Astrocyte of the spinal cord (primary cell): Measurements from ENCODE around the gene CFAP100.

Experiments used
- DNase-seq: peaks from one replicate; pipeline ENCODE4 v3.0.0; 2011; ENCODE audit warnings: low read depth, low spot score
- H3K4me3 ChIP-seq: 2 replicates; pipeline ENCODE4 v1.5.1; 2011; ENCODE audit warnings: low read depth, mild to moderate bottlenecking, low read length, moderate library complexity
- in situ Hi-C: cut with HindIII; loops from 2 replicates; pipeline ENCODE4 v1.10.0; 2017; ENCODE audit warnings: low sequenced_read_pairs
- TF ChIP-seq, protein P1 (sequence below): IDR thresholded peaks from 2 replicates; pipeline ENCODE4 v1.5.1; 2012; ENCODE audit warnings: low read depth, mild to moderate bottlenecking, low read length, inconsistent platforms

Gene CFAP100

DNA sequence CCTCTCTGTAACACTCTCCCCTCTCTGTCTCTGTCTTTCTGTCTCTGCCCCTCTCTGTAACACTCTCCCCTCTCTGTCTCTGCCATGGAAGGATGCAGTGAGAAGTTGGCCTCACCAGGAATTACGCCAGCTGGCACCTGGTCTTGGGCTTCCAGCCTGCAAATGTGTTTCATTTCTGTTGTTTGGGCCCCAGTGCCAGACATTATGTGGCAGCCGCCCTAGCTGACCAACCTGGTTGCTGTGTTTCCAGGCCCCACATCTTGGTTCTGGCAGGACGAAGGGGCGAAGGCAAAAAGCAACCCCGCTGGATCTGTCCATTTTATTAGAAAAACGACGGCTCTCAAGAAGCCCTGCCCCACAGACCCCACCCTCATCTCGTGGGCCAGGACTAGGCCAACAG, 86.2 kb downstream of the CFAP100 start:
- DNase-seq = no peak
- H3K4me3 ChIP-seq = no peak overlapping the region
- in situ Hi-C loops = no loop called here
- TF ChIP-seq, protein P1, sequence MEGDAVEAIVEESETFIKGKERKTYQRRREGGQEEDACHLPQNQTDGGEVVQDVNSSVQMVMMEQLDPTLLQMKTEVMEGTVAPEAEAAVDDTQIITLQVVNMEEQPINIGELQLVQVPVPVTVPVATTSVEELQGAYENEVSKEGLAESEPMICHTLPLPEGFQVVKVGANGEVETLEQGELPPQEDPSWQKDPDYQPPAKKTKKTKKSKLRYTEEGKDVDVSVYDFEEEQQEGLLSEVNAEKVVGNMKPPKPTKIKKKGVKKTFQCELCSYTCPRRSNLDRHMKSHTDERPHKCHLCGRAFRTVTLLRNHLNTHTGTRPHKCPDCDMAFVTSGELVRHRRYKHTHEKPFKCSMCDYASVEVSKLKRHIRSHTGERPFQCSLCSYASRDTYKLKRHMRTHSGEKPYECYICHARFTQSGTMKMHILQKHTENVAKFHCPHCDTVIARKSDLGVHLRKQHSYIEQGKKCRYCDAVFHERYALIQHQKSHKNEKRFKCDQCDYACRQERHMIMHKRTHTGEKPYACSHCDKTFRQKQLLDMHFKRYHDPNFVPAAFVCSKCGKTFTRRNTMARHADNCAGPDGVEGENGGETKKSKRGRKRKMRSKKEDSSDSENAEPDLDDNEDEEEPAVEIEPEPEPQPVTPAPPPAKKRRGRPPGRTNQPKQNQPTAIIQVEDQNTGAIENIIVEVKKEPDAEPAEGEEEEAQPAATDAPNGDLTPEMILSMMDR = no peak

DNA sequence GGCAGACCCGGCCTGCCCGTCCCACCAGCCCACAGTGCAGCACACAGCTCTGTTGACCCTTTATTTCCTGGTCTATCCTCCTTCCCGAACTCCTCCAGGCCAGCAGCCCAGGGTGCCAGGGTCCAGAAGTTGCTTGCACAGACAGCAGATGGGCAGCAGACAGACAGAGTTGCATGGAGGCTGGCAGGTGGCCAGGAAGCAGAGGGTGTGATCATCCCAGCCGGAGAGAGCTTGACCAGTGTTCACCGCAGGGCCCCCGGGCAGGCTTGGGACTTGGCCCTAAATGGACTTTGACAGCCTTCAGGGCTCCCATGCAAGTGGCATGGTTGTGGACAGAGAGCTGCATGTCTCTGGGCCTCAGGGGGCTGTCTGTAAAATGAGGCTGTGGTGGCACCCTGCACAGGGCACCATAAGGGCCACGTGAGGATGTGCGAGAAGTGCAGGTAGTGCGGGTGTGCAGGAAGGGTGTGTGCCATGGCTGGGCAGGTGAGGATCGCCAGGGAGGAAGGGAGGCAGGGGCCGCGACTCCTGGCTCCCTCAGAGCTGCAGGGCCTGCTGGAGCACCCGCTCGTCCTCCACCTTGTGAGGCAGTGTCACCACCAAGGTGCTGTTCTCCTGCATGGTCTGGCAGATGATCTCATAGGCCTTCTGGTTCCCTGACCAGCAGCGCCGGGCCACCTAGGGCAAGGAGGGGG, 87.2 kb downstream of the CFAP100 start:
- H3K4me3 ChIP-seq = no peak overlapping the region
- DNase-seq = peak; percentile 6
- in situ Hi-C loops = no loop called here
- TF ChIP-seq, protein P1 = no peak

DNA sequence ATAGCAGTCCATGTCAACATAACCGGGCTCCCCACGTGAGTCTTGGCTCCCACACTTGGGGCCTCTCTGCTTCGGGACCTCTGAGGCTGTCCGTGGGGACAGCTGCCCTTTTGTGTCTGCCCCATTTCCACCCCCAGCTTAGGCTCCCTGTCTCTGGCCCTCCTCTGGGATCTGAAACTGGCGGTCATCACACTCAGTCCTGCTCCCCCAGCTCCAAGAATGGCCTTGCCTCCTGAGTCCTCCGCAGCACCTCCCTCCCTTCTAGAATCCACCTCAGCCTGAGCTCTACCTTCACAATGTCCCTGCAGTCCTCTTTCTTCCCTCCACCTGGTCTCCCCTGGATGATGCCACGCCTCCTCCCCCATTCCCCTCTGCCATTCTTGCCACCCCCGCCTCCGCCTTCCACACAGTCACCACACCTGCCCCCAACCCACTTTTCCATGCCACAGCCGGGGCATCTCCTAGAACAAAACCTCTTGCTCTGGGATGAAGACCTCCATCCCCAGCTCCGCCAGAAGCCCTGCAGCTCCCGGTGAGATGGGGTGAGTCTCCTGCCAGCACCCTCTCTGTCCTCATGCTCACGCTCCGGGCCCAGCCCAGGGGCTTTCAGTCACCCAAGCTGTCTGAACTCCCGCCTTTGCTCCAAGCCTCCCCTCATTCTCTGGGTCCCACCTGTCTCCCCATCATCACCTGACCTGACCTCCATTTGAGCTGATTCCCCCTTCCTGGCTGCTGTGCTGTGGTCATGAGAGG, 88.0 kb downstream of the CFAP100 start:
- DNase-seq = no peak
- in situ Hi-C loops = no loop called here
- TF ChIP-seq, protein P1 = no peak
- H3K4me3 ChIP-seq = no peak overlapping the region

DNA sequence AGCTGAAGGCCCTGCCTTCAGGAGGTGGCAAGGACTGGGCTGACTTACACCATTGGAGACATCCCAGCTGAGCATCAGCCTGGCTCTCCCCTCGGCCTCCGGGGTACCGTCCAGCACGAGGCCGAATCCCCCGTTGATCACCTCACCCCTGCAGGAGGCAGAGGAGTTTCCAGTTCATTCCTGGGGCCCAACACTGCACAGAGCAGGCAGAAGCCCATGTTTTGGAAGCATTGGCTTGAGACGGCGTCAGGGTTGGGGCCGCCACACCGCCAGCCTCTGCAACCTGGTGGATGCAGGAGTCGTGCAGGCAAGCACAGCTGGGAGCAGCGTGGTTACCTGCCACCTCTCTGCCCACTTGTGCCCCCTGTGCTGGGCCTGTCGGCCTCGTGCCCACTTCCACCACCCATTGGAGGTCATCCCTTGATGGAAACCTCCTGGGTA, 88.6 kb downstream of the CFAP100 start:
- no peak overlapping the region for H3K4me3 ChIP-seq
- in situ Hi-C loops = no loop called here
- TF ChIP-seq, protein P1 = no peak
- no peak for DNase-seq

DNA sequence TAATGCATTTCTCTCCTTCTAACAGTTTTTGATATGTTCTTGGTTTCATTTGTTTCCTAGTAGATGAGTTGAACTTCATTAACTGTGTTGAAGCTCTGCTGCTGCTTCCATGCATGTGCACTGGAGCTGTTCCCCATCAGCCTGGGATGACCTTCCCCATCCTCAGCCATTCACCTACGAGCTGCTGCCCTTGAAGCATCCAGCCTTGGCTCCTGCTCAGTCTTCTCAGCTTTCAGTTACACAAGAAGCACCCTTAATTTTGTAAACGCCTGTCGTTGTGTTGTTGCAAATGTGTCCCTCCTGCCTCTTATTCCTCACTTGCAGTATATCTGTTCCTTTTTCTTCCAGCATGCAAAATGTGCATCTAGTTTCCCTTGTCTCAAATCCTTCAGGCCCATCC, 89.4 kb downstream of the CFAP100 start:
- TF ChIP-seq, protein P1 = no peak

DNA sequence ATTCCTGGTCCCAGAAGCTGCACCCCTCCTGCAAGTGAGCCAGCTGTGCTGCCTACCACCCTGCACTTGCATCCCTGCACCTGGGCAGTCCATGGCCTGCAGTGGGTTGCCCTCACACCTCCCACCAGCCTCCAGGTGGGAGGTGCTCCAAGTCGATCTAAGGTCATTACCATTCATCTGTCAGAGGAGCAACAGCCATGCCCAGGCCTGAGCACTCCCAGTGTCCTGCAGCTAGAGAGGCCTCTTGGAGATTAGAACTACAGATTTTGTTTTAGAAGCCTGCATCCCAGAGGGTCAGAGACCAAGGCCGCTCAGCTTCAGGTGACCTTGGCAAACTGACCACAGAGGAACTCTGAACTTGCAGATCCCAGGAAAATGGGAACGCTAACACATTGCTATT, 90.0 kb downstream of the CFAP100 start:
- TF ChIP-seq, protein P1 = no peak
- DNase-seq = no peak
- no peak overlapping the region for H3K4me3 ChIP-seq
- in situ Hi-C loops = no loop called here

More for the DNA sequence above, 89.4 kb downstream of the CFAP100 start:
- DNase-seq = no peak
- no peak overlapping the region for H3K4me3 ChIP-seq
- in situ Hi-C loops = no loop called here
